NCI-H2196 (cell line): ENCODE measurements around the gene SCAMP2.
"Not testable (repeated sequence)": the region's sequence is repeated elsewhere in the genome, so short reads cannot be mapped to it uniquely, and the experiment has no call there.

ENCODE experiments used
- DNase-seq: peaks from one replicate; lab custom pipeline; 2025; ENCODE audit not compliant: unreplicated experiment; lab: John Stamatoyannopoulos, UW

SCAMP2 gene

GRCh38 chr15:74891469-74891868, 18.3 kb upstream of the SCAMP2 start:
- DNase-seq = no peak

DNA sequence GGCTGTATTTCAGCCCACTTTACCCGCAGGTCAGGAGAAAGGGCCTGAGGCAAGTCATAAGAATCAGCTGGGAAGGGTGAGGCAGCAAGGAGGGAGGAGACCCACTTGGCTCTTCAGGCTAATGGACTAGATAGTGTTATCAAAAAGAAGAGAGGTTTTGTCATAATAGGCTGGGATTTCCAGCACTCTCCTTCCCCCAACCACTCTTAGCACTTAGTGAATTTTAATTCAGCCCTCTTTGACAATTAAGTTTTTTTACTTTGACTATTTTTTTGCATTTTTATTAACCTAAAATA, 17.4 kb upstream of the SCAMP2 start:
- no peak for DNase-seq

GRCh38 chr15:74889883-74890664, 16.9 kb upstream of the SCAMP2 start, which contains the start of gene MPI:
Gene MPI, plus strand, starts transcription at chr15:74890042. Its CDS starts 32 bp downstream, at chr15:74890074.
- peak; percentile 67 for DNase-seq

GRCh38 chr15:74889390-74889882, 16.3 kb upstream of the SCAMP2 start:
- no peak for DNase-seq

- DNase-seq = no peak
Observed at GRCh38 chr15:74888716-74889115, 15.6 kb upstream of the SCAMP2 start.

DNA sequence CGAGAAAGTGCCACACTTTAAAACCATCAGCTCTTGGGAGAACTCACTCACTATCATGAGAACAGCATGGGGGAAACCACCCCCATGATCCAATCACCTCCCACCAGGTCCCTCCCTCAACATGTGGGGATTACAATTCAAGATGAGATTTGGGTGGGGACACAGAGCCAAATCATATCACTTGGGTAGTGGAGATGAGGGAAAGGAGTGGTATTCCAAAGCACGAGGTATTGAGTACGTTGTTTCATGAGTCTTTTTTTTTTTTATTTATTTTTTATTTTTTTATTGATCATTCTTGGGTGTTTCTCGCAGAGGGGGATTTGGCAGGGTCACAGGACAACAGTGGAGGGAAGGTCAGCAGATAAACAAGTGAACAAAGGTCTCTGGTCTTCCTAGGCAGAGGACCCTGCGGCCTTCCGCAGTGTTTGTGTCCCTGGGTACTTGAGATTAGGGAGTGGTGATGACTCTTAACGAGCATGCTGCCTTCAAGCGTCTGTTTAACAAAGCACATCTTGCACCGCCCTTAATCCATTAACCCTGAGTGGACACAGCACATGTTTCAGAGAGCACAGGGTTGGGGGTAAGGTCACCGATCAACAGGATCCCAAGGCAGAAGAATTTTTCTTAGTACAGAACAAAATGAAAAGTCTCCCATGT, 14.5 kb upstream of the SCAMP2 start:
- DNase-seq = not testable (repeated sequence)

GRCh38 chr15:74885461-74885860, 12.3 kb upstream of the SCAMP2 start:
- DNase-seq = no peak

GRCh38 chr15:74884428-74885223, 11.5 kb upstream of the SCAMP2 start:
- DNase-seq = no peak

DNA sequence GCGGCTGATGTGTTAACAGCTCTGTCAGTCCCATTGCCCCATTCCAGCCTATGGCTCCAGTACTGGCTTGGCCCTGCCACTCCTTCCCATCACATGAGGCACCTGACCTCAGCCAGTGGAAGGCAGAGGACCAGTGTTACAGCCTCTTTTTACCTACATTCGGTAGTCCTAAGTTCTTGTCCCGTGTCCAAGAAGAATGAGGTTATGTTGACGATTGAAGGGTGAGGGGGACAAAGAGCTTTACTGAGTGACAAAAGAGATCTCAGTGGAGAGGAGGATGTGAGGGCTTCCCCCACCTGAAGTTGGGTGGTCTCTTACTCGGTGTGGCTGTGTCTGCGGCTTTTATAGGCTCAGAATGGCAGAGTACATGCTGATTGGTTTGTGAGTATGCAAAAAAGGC, 9.4 kb upstream of the SCAMP2 start:
- DNase-seq = no peak

DNA sequence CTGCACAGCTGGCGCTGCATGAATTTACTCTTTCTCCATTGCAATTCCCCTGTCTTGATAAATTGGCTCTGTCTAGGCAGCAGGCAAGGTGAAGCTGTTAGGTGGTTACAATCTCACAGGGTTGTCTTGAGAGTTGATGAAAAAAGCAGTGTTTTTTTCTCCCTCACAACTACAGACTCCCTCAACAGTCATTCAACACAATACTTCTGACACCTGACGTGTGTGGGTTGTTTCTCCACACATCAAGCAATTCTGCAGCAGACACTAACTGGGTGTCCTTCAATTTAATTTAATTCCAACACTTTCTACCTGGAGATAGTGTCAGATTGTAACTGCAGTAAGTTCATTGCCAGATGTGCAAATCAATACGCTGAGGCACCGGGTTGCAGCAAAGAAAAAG, 5.1 kb upstream of the SCAMP2 start:
- no peak for DNase-seq

GRCh38 chr15:74873756-74874424, 725 bp upstream of the SCAMP2 start:
- DNase-seq = no peak

GRCh38 chr15:74872702-74873035, 496 bp downstream of the SCAMP2 start:
- DNase-seq = no peak

DNA sequence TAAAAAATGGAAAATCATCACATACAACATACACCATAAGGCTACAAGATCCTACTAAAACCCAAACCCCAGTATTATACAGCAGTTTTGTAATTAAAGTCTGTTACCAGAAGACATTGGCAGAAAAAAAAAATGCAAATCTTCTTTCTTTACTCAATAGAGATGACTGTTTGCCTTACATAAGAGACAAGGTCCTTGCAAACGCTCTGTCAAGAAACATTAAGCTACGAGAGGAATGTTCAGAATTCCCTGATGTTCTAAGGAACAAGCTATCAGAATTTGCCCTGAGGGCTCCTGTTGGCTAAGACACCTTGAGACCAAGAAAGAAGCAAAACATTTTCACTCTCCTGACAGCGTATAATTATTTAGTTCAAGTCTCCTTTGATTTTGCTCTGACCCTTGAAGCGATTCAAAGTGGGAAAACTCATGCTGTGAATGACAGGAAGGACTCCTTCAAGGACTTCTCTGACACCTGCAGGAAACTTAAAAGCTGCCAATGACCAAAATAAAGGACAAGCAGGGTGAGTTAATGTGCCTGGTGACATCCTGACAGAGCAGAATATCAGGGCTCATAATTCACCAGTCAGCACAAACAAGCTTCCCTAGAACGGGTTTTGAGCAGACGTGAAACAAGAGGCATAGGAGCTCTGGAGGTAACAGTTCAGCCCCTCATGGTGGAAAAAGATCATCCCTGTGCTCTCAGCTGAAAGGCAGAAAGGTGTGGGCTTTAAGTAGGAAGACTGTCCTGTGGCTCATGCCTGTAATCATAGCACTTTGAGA, 2.5 kb downstream of the SCAMP2 start:
- no peak for DNase-seq

GRCh38 chr15:74869726-74870407, 3.3 kb downstream of the SCAMP2 start:
- DNase-seq = no peak

- DNase-seq = no peak
Observed at GRCh38 chr15:74869372-74869725, 3.8 kb downstream of the SCAMP2 start.

DNA sequence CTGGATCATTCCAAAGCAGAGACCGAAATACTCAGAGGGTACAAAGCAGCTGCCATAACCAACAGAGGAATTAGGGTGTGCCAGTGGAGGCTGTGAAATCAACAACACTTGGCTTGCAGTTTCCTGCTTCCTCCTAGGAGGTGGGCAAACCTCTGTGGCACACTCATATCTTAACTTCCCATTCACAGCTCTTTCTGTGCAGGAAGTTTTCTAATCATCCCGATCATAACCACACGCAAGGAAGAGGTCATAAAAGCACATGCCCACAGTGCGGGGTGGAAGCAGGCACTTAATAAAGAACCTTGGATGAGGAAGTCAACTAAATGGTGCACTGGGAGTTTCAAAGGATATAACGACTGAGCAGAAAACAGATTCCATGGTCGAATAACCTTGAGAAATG, 5.1 kb downstream of the SCAMP2 start:
- DNase-seq = no peak

DNA sequence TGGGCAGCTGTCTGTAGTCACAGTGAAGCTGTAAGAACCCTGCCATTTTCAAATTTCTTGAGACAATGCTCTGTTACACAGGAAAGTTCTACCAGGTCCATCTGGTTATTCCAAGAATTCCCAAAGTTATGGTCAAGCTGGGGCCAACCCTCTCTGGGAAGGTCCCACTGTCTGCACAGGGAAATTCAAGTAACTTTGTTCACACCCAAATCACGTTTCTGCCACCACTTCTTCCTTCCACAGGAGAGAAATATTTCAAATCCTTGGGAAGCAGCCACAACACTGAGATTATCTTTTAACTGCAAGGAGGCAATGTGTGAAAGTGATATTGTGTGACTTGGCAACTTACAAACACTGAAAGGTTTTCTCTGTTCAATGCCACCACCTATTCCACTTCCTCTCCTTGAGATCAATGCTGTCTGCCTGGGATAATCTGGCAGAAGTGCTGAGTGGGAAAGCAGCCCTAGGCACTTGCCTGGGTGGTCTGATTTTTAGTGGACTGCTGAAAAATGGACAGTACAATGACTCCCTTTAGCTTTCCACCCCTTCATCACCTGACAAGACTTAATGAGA, 5.6 kb downstream of the SCAMP2 start:
- DNase-seq = no peak

DNA sequence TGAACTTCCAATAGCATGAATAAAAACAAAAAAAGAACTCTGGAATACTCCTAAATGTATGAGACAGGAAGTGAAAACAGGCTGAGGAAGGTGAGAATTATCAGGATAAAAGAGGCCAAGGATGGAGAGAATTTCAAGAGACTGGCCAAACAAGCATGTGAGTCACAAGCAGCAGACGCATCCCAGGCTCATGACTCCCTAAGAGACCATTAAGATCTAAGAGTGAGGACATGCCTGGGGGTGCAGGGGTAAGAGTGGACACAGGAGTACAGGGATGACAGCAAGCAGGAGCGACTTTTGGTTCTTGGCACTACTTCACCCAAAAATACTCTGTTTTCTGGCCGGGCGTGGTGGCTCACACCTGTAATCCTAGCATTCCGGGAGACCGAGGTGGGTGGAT, 7.1 kb downstream of the SCAMP2 start:
- DNase-seq = no peak

- DNase-seq = no peak
Observed at GRCh38 chr15:74865316-74865715, 7.8 kb downstream of the SCAMP2 start.

GRCh38 chr15:74864296-74864695, 8.9 kb downstream of the SCAMP2 start:
- no peak for DNase-seq
